WTC11 (cell line): ENCODE results near the gene PIGQ. TPM values are rescaled to one million over a fixed set of nuclear protein-coding genes. Genes with fewer than 3 reads are reported as not detected.

Source experiments
- ATAC-seq: fragments of 200-7000 bp; cut with Tn5 transposase; 2 replicates; pipeline ENCODE4 v1.10.0; 2021; ENCODE audit warnings: mild to moderate bottlenecking, moderate library complexity
- CTCF ChIA-PET: fragments of 300-600 bp; sonication (Branson Sonifier 250); formaldehyde crosslinking; loops from one replicate; lab custom pipeline; 2021; ENCODE audit warnings: antibody characterized with exemption; lab: Charles Lee
- POLR2A ChIA-PET: fragments of 350-600 bp; sonication (Branson Sonifier 250); formaldehyde crosslinking; loops from one replicate; lab custom pipeline; 2021; ENCODE audit warnings: antibody characterized with exemption; lab: Charles Lee
- DNase-seq: peaks from one replicate; pipeline ENCODE4 v3.0.0; 2021; ENCODE audit warnings: low spot score
- H3K27ac Mint-ChIP-seq: 2 replicates; pipeline ENCODE4 v1.8.0; 2021; ENCODE audit warnings: mixed read lengths
- H3K27me3 Mint-ChIP-seq: 2 replicates; pipeline ENCODE4 v1.8.0; 2021; ENCODE audit warnings: low read depth, mild to moderate bottlenecking, moderate library complexity, mixed read lengths
- H3K36me3 Mint-ChIP-seq: 2 replicates; pipeline ENCODE4 v1.8.0; 2021; ENCODE audit warnings: mixed read lengths
- H3K4me1 Mint-ChIP-seq: 2 replicates; pipeline ENCODE4 v1.8.0; 2022; ENCODE audit warnings: mixed read lengths
- H3K4me3 Mint-ChIP-seq: 2 replicates; pipeline ENCODE4 v1.8.0; 2021; ENCODE audit warnings: mild to moderate bottlenecking, moderate library complexity, mixed read lengths
- H3K9me3 Mint-ChIP-seq: 2 replicates; pipeline ENCODE4 v1.8.0; 2021; ENCODE audit warnings: mixed read lengths
- ARID4B ChIP-seq: sonication (generic); formaldehyde crosslinking; IDR thresholded peaks from 2 replicates; pipeline ENCODE4 v1.8.0; 2023; ENCODE audit warnings: missing genetic modification reagents, mild to moderate bottlenecking, borderline replicate concordance
- ATF2 ChIP-seq: sonication (generic); formaldehyde crosslinking; IDR thresholded peaks from 2 replicates; pipeline ENCODE4 v1.8.1; 2022; ENCODE audit warnings: low read depth, missing genetic modification reagents, borderline replicate concordance
- E2F4 ChIP-seq: sonication (generic); formaldehyde crosslinking; IDR thresholded peaks from 2 replicates; pipeline ENCODE4 v1.8.1; 2022; ENCODE audit warnings: low read depth, mild to moderate bottlenecking, moderate library complexity, missing genetic modification reagents, borderline replicate concordance
- ELF4 ChIP-seq: sonication (generic); formaldehyde crosslinking; IDR thresholded peaks from 2 replicates; pipeline ENCODE4 v1.8.1; 2022; ENCODE audit warnings: low read depth, mild to moderate bottlenecking, moderate library complexity, missing genetic modification reagents
- ETV6 ChIP-seq: sonication (generic); formaldehyde crosslinking; IDR thresholded peaks from 2 replicates; pipeline ENCODE4 v1.8.1; 2022; ENCODE audit warnings: mild to moderate bottlenecking, missing genetic modification reagents
- GRHL2 ChIP-seq: fragments of 250-450 bp; sonication (Bioruptor Pico); IDR thresholded peaks from 2 replicates; pipeline ENCODE4 v1.8.0; 2022; ENCODE audit warnings: mild to moderate bottlenecking, moderate library complexity; ENCODE audit not compliant: insufficient replicate concordance, severe bottlenecking
- HMGXB4 ChIP-seq: sonication (generic); formaldehyde crosslinking; IDR thresholded peaks from 2 replicates; pipeline ENCODE4 v1.8.1; 2023; ENCODE audit warnings: mild to moderate bottlenecking, moderate library complexity, missing genetic modification reagents
- IRF1 ChIP-seq: sonication (generic); formaldehyde crosslinking; IDR thresholded peaks from 2 replicates; pipeline ENCODE4 v1.8.0; 2023; ENCODE audit warnings: missing genetic modification reagents
- MXD4 ChIP-seq: fragments of 250-450 bp; sonication (Bioruptor Pico); IDR thresholded peaks from 2 replicates; pipeline ENCODE4 v1.8.0; 2021; ENCODE audit warnings: mild to moderate bottlenecking, moderate library complexity, borderline replicate concordance
- NFYB ChIP-seq: sonication (generic); formaldehyde crosslinking; conservative IDR thresholded peaks from 2 replicates; pipeline ENCODE4 v1.8.0; 2022; ENCODE audit warnings: low read depth, missing genetic modification reagents
- SMAD3 ChIP-seq: sonication (generic); formaldehyde crosslinking; IDR thresholded peaks from 2 replicates; pipeline ENCODE4 v1.8.0; 2022; ENCODE audit warnings: missing genetic modification reagents, mild to moderate bottlenecking, borderline replicate concordance
- USF2 ChIP-seq: sonication (generic); formaldehyde crosslinking; IDR thresholded peaks from 2 replicates; pipeline ENCODE4 v1.8.1; 2023; ENCODE audit warnings: mild to moderate bottlenecking, missing genetic modification reagents, moderate library complexity
- ZNF532 ChIP-seq: fragments of 250-450 bp; sonication (Bioruptor Pico); IDR thresholded peaks from 2 replicates; pipeline ENCODE4 v1.9.0; 2021; ENCODE audit warnings: mild to moderate bottlenecking, borderline replicate concordance
- ZSCAN18 ChIP-seq: fragments of 250-450 bp; sonication (Bioruptor Pico); IDR thresholded peaks from 2 replicates; pipeline ENCODE4 v2.1.2; 2022; ENCODE audit warnings: mild to moderate bottlenecking, moderate library complexity
- total RNA-seq: library from RNA; stranded (reverse); gene quantifications from 3 replicates; pipeline ENCODE4 v1.2.3, GENCODE V29; 2021

PIGQ gene
- total RNA-seq, 1 experiment from 2014 or later: 63.7 TPM

GRCh38 chr16:631808-632358 is 62.1 kb downstream of the PIGQ start:
- TF ChIP-seq NFYB (CRISPR knock-in tag) (no peak), HMGXB4 (CRISPR knock-in tag) (no peak), MXD4 (CRISPR knock-in tag) (no peak), ZSCAN18 (CRISPR knock-in tag) (no peak), ELF4 (no peak)
- TF ChIP-seq, all 79 proteins: peak for 0
- no peaks in the 10 kb centered on the region for H3K36me3 Mint-ChIP-seq
- ATAC-seq (no peak), DNase-seq (no peak)
- no peak overlapping the region for H3K27ac Mint-ChIP-seq
- ChIA-PET CTCF (interaction anchor here (0.9 to 2.7 kb wide), 4 partner anchors 10 to 31 kb away, joined by 3 to 18 read pairs (median 8); partner anchors contain the start of gene WDR90), POLR2A (no interaction called here)
- no peaks in the 10 kb centered on the region for H3K9me3 Mint-ChIP-seq
- H3K27me3 Mint-ChIP-seq: peaks cover 4% of the 10 kb centered on the region; the same call in 1 of the 2 replicates
- peaks cover 18% of the 10 kb centered on the region for H3K4me1 Mint-ChIP-seq
- H3K4me3 Mint-ChIP-seq: no peak overlapping the region

- Mint-ChIP-seq H3K36me3 (no peaks in the 10 kb centered on the region), H3K27me3 (peaks cover 4% of the 10 kb centered on the region; the same call in 1 of the 2 replicates), H3K27ac (no peak overlapping the region), H3K9me3 (no peaks in the 10 kb centered on the region), H3K4me1 (peaks cover 22% of the 10 kb centered on the region), H3K4me3 (no peak overlapping the region)
- ATAC-seq (no peak), DNase-seq (no peak)
- CTCF ChIA-PET: no interaction called here
- POLR2A ChIA-PET: no interaction called here
- no peak for TF ChIP-seq ARID4B
- no peak for TF ChIP-seq MXD4 (CRISPR knock-in tag)
- TF ChIP-seq USF2: no peak
- TF ChIP-seq IRF1 (CRISPR knock-in tag): no peak
- TF ChIP-seq ZNF532 (CRISPR knock-in tag): no peak
- no peak for TF ChIP-seq SMAD3 (CRISPR knock-in tag)
- TF ChIP-seq E2F4 (CRISPR knock-in tag): no peak
- no peak for TF ChIP-seq ETV6 (CRISPR knock-in tag)
- no peak for TF ChIP-seq GRHL2 (CRISPR knock-in tag)
- TF ChIP-seq ATF2 (CRISPR knock-in tag): no peak
These were observed 62.9 kb downstream of the PIGQ start for GRCh38 chr16:632486-633335.
